ENCODE measurements around the gene TAS2R19. TPM values are rescaled to one million over a fixed set of nuclear protein-coding genes. Genes with fewer than 3 reads are reported as not detected.
A peak's percentile ranks its signal among the peaks of the same experiment; 100 is the strongest.

Gene TAS2R19
- polyA plus RNA-seq, 2 of the 4 experiments (the other 2 are of a cell fraction): 0.19 to 1.1 TPM

GRCh38 chr12:11014234-11014633 lies 8.2 kb downstream of the TAS2R19 start:
- H3K27ac ChIP-seq: no peak overlapping the region
- ATAC-seq (no peak), DNase-seq (ENCODE audit: low read depth in 1 of 2, low spot score in 1 of 2) (no peak), FAIRE-seq (peak; percentile 59)
- no peak overlapping the region for H3K4me2 ChIP-seq
- no peak overlapping the region for H3K4me3 ChIP-seq
- peaks cover 8% of the 10 kb centered on the region; the same call in 1 of the 3 replicates for H3K4me1 ChIP-seq
- no peaks in the 10 kb centered on the region for H3K9me3 ChIP-seq
- no peak for TF ChIP-seq RARB (CRISPR knock-in tag; IDR thresholded peaks at IDR 0.05)
- no peak for TF ChIP-seq ZFP36 (IDR thresholded peaks at IDR 0.05; ENCODE audit: borderline replicate concordance, partially characterized antibody)
- TF ChIP-seq HOXB5 (CRISPR knock-in tag; IDR thresholded peaks at IDR 0.05): no peak
- TF ChIP-seq CBX8 (IDR thresholded peaks at IDR 0.05): no peak
- TF ChIP-seq RNF2 (IDR thresholded peaks at IDR 0.05; ENCODE audit: borderline replicate concordance, low read depth): no peak
- TF ChIP-seq FOSB (CRISPR knock-in tag; IDR thresholded peaks at IDR 0.05): no peak
- no peak for TF ChIP-seq TFCP2L1 (CRISPR knock-in tag; IDR thresholded peaks at IDR 0.05)
- TF ChIP-seq ATOH8 (CRISPR knock-in tag; IDR thresholded peaks at IDR 0.05; ENCODE audit: low read depth): no peak
- TF ChIP-seq EHF (CRISPR knock-in tag; IDR thresholded peaks at IDR 0.05): no peak
- no peak for TF ChIP-seq BCL3 (IDR thresholded peaks at IDR 0.05)
- TF ChIP-seq, protein P1, sequence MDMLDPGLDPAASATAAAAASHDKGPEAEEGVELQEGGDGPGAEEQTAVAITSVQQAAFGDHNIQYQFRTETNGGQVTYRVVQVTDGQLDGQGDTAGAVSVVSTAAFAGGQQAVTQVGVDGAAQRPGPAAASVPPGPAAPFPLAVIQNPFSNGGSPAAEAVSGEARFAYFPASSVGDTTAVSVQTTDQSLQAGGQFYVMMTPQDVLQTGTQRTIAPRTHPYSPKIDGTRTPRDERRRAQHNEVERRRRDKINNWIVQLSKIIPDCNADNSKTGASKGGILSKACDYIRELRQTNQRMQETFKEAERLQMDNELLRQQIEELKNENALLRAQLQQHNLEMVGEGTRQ (IDR thresholded peaks at IDR 0.05): no peak
- TF ChIP-seq ZSCAN20 (CRISPR knock-in tag; IDR thresholded peaks at IDR 0.05): no peak
- TF ChIP-seq, protein P2, sequence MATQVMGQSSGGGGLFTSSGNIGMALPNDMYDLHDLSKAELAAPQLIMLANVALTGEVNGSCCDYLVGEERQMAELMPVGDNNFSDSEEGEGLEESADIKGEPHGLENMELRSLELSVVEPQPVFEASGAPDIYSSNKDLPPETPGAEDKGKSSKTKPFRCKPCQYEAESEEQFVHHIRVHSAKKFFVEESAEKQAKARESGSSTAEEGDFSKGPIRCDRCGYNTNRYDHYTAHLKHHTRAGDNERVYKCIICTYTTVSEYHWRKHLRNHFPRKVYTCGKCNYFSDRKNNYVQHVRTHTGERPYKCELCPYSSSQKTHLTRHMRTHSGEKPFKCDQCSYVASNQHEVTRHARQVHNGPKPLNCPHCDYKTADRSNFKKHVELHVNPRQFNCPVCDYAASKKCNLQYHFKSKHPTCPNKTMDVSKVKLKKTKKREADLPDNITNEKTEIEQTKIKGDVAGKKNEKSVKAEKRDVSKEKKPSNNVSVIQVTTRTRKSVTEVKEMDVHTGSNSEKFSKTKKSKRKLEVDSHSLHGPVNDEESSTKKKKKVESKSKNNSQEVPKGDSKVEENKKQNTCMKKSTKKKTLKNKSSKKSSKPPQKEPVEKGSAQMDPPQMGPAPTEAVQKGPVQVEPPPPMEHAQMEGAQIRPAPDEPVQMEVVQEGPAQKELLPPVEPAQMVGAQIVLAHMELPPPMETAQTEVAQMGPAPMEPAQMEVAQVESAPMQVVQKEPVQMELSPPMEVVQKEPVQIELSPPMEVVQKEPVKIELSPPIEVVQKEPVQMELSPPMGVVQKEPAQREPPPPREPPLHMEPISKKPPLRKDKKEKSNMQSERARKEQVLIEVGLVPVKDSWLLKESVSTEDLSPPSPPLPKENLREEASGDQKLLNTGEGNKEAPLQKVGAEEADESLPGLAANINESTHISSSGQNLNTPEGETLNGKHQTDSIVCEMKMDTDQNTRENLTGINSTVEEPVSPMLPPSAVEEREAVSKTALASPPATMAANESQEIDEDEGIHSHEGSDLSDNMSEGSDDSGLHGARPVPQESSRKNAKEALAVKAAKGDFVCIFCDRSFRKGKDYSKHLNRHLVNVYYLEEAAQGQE (IDR thresholded peaks at IDR 0.05): no peak
- TF ChIP-seq MAZ (IDR thresholded peaks at IDR 0.05; ENCODE audit: borderline replicate concordance, low read depth, low read length): no peak
- TF ChIP-seq KDM5A (IDR thresholded peaks at IDR 0.05): no peak
- no peak for TF ChIP-seq HOXB13 (CRISPR knock-in tag; IDR thresholded peaks at IDR 0.05; ENCODE audit: low read depth)
- no peak for TF ChIP-seq CTCF (IDR thresholded peaks at IDR 0.05)
- TF ChIP-seq RAD21 (conservative IDR thresholded peaks at IDR 0.05 in 1 of 2, IDR thresholded peaks at IDR 0.05 in 1 of 2): no peak
- TF ChIP-seq POLR2AphosphoS2 (conservative IDR thresholded peaks at IDR 0.05; ENCODE audit: low read length): no peak
- ChIA-PET CTCF (no interaction called here), POLR2A (no interaction called here)
